Upper lobe of right lung (tissue), 1 donor: ENCODE data around the gene WFDC2. TPM values are rescaled to one million over a fixed set of nuclear protein-coding genes. Genes with fewer than 3 reads are reported as not detected.
"Not testable (repeated sequence)": the region's sequence is repeated elsewhere in the genome, so short reads cannot be mapped to it uniquely, and the experiment has no call there.

ENCODE experiments used
- ATAC-seq: fragments of 200-7000 bp; cut with Tn5 transposase; one replicate; pipeline ENCODE4 v1.9.1; 2020; ENCODE audit warnings: mild to moderate bottlenecking, moderate library complexity
- DNase-seq: peaks from one replicate; pipeline ENCODE4 v3.0.0-alpha.2; 2020
- H3K27ac ChIP-seq: fragments of 200-600 bp; one replicate; pipeline ENCODE4 v1.8.0; 2022
- H3K27me3 ChIP-seq: fragments of 200-600 bp; one replicate; pipeline ENCODE4 v1.8.0; 2022; ENCODE audit warnings: mild to moderate bottlenecking
- H3K36me3 ChIP-seq: fragments of 200-600 bp; one replicate; pipeline ENCODE4 v1.8.0; 2022
- H3K4me1 ChIP-seq: fragments of 200-600 bp; one replicate; pipeline ENCODE4 v1.8.0; 2022
- H3K4me3 ChIP-seq: fragments of 200-600 bp; one replicate; pipeline ENCODE4 v1.8.0; 2022; ENCODE audit warnings: mild to moderate bottlenecking
- H3K9me3 ChIP-seq: fragments of 200-600 bp; one replicate; pipeline ENCODE4 v1.8.0; 2022
- CTCF ChIP-seq: fragments of 200-600 bp; IDR thresholded peaks from one replicate; pipeline ENCODE4 v1.8.0; 2022; ENCODE audit warnings: antibody characterized with exemption
- intact Hi-C: fragments of 100-400 bp; cut with DNase I; formaldehyde crosslinking; loops from one replicate; pipeline ENCODE4 v1.11.0; 2022
- total RNA-seq: library from RNA; stranded (reverse); fragmentation: NEBNext Ultra II Directional; extraction: Animal tissue kit (Norgen Biotek cat#: 25700); gene quantifications from one replicate; pipeline ENCODE4 v1.2.1, GENCODE V29; 2021
- donor health status: DM: no; HTN: yes; CAD: no; lungs with severe emphysema.

Gene WFDC2
- total RNA-seq, 1 donor from 2014 or later: 113 TPM

DNA sequence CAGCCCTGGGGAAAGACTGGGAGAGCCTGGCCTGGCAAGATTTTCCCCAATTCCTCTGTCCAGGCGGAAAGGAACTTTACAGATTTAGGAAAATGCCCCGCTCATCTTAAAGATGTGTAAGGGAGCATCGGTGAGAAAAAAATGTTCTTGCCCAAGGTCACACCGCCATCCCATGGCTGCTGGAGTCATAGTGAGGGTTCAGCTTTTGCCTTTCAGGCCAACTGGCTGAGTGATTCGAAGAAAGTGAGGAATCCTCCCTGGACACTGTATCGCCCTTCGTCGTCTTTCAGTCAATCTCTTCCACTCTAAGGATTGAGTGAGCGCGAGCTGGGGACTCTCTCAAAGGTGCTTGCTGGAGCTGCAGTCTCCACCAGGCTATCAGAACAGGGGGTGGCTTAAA lies 1.4 kb downstream of the WFDC2 start:
- Histone ChIP-seq H3K27ac (peak overlapping the region; percentile 74), H3K9me3 (no peaks in the 10 kb centered on the region), H3K4me3 (peak overlapping the region; percentile 46), H3K4me1 (peaks cover 20% of the 10 kb centered on the region), H3K36me3 (no peaks in the 10 kb centered on the region), H3K27me3 (peaks cover 28% of the 10 kb centered on the region)
- ATAC-seq: no peak
- TF ChIP-seq CTCF: no peak
- intact Hi-C loops: no loop called here
- no peak for DNase-seq

GRCh38 chr20:45472286-45472685 lies 2.7 kb downstream of the WFDC2 start:
- Histone ChIP-seq H3K27me3 (peaks cover 28% of the 10 kb centered on the region), H3K4me1 (peaks cover 20% of the 10 kb centered on the region)
- ATAC-seq, H3K4me3 ChIP-seq, H3K9me3 ChIP-seq, DNase-seq, H3K27ac ChIP-seq, intact Hi-C loops, H3K36me3 ChIP-seq: not testable (repeated sequence)

- DNase-seq, H3K9me3 ChIP-seq, H3K4me1 ChIP-seq, H3K36me3 ChIP-seq, H3K27ac ChIP-seq, H3K27me3 ChIP-seq, H3K4me3 ChIP-seq, intact Hi-C loops, ATAC-seq: not testable (repeated sequence)
These were observed 8.1 kb downstream of the WFDC2 start for GRCh38 chr20:45477530-45478148.

GRCh38 chr20:45479822-45480221 lies 10.3 kb downstream of the WFDC2 start:
- Histone ChIP-seq H3K27ac (no peak overlapping the region), H3K36me3 (no peaks in the 10 kb centered on the region), H3K4me1 (no peaks in the 10 kb centered on the region), H3K4me3 (no peak overlapping the region), H3K27me3 (peaks cover 3% of the 10 kb centered on the region), H3K9me3 (no peaks in the 10 kb centered on the region)
- intact Hi-C loops: no loop called here
- DNase-seq (no peak), ATAC-seq (no peak)
- TF ChIP-seq CTCF: no peak

DNA sequence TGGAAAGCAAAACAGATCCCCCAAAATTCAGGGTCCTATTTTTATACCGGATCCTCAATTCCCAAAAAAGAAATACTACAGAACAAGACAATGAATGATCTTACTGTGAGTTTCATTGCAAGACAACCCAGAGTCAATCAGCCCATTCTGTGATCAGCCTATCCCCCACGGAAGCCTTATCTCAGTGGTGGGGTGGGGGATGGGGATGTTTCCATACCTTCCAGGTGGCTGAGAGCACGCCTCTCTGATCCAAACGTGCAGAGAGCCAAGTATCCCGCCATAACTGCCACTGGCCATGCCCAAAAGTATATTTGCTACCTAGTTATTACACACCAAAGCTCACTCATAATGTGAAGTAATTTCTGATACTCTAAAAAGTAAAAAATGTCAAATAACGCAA lies 15.1 kb downstream of the WFDC2 start:
- DNase-seq (no peak), ATAC-seq (no peak)
- H3K27ac ChIP-seq: no peak overlapping the region
- H3K4me3 ChIP-seq: no peak overlapping the region
- H3K4me1 ChIP-seq: no peaks in the 10 kb centered on the region
- H3K36me3 ChIP-seq: no peaks in the 10 kb centered on the region
- intact Hi-C loops: no loop called here
- H3K27me3 ChIP-seq: peaks cover 7% of the 10 kb centered on the region
- no peaks in the 10 kb centered on the region for H3K9me3 ChIP-seq
- TF ChIP-seq CTCF: no peak

DNA sequence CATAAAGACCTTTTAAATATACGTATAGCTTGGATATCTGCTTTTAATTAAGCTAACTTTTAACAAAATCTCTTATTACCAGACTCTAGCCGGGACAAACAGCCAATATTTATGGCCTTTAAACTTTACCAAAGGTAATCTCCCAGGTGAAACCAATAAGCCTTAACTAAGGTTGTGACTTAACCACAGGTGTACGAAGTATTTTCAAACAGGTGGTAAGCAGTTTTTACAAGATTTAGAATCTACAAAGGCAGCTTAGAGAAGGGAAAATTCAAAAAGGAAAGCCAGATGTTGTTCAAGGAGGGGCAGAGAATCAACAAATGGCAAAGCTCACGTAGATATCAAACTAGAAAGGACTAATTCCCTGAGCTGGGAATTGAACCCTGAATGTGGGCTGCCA lies 15.8 kb downstream of the WFDC2 start:
- Histone ChIP-seq H3K27ac (no peak overlapping the region), H3K27me3 (peaks cover 7% of the 10 kb centered on the region), H3K4me1 (no peaks in the 10 kb centered on the region), H3K36me3 (no peaks in the 10 kb centered on the region), H3K9me3 (no peaks in the 10 kb centered on the region), H3K4me3 (no peak overlapping the region)
- DNase-seq: no peak
- ATAC-seq: no peak
- intact Hi-C loops: no loop called here
- no peak for TF ChIP-seq CTCF

GRCh38 chr20:45487231-45487635 lies 17.7 kb downstream of the WFDC2 start:
- no peaks in the 10 kb centered on the region for H3K9me3 ChIP-seq
- ATAC-seq: peak; percentile 48
- H3K27me3 ChIP-seq: peaks cover 4% of the 10 kb centered on the region
- H3K36me3 ChIP-seq: no peaks in the 10 kb centered on the region
- intact Hi-C loops: no loop called here
- no peak overlapping the region for H3K27ac ChIP-seq
- peak; percentile 62 for DNase-seq
- TF ChIP-seq CTCF: no peak
- H3K4me1 ChIP-seq: no peaks in the 10 kb centered on the region
- no peak overlapping the region for H3K4me3 ChIP-seq
